Right ventricle myocardium superior (tissue), 1 donor: ENCODE results near the gene REPS2. TPM values are rescaled to one million over a fixed set of nuclear protein-coding genes. Genes with fewer than 3 reads are reported as not detected.

Source experiments
- ATAC-seq: fragments of 200-7000 bp; cut with Tn5 transposase; one replicate; pipeline ENCODE4 v1.9.1; 2020; ENCODE audit warnings: mild to moderate bottlenecking; ENCODE audit not compliant: poor library complexity
- DNase-seq: peaks from one replicate; pipeline ENCODE4 v3.0.0-alpha.2; 2020
- intact Hi-C: fragments of 100-400 bp; cut with DNase I; formaldehyde crosslinking; loops from one replicate; pipeline ENCODE4 v1.11.2; 2022
- long read RNA-seq: library from polyadenylated mRNA; unstranded; transcript quantifications from one replicate; pipeline ENCODE4 v2.0.0, GENCODE V29; 2021
- total RNA-seq: library from RNA; stranded (reverse); fragmentation: NEBNext Ultra II Directional; extraction: Animal tissue kit (Norgen Biotek cat#: 25700); gene quantifications from one replicate; pipeline ENCODE4 v1.2.1, GENCODE V29; 2021
- donor health status: DM: no; HTN: yes; CAD: no; lungs with severe emphysema.

Gene REPS2
- total RNA-seq: 11.3 TPM
- long read RNA-seq, partial matches to known transcripts: 0 of 6 reads
- long read RNA-seq, other reads (novel, unspliced or antisense): 6 of 6 reads

DNA sequence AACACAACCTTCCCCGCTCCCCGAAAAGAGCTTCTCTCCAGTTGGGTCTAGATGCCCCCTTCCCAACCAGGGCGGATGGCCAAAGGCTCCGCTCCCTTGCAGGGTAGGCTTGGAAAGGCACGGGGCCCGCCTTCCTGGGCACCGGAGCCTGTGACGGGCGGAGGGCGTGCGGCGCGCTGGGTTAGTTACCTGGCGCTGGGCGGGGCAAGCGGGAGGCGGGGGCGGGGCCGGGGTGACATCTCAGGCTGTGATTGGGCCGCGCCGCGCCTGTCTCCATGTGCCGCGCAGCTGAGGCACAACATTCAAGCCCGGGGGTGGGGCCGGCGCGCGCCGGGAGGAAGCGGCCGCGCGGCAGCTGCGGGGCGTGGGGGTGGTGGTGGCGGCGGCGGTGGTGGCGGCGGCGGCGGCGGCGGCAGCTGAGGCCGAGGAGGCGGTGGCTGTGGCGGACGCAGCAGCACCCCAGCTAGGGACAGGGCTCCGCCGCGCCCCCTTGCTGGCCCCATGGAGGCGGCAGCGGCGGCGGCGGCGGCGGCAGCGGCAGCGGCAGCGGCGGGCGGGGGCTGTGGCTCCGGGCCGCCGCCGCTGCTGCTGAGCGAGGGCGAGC is at the start of gene REPS2:
Gene REPS2 (plus strand): TSS at position 298 of the 604 bp plus-strand sequence. CDS start 204 bp downstream, at position 502.
- intact Hi-C loops: no loop called here
- ATAC-seq (peak; percentile 99), DNase-seq (peak; percentile 91)

DNA sequence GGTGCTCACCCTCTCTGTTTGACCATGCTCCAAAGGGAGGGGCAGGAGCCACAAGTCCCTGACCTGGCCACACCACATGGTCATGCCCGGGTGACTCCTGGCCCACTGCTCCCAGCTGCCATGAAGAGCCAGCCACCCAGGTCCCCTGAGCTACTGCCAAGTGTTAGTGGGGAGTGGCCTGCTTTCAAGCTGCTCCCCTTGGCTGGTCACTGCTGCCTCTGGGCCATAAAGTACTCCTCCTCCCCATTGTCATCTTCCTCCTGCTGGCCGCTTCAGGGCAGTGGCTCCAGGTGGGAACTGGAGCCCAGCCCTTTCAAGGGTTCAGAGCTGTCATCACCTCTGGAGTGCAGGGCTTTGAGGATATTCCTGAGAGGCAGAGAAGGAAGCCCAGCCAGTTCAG is 49.0 kb upstream of the REPS2 start:
- intact Hi-C loops: no loop called here
- ATAC-seq (no peak), DNase-seq (no peak)

DNA sequence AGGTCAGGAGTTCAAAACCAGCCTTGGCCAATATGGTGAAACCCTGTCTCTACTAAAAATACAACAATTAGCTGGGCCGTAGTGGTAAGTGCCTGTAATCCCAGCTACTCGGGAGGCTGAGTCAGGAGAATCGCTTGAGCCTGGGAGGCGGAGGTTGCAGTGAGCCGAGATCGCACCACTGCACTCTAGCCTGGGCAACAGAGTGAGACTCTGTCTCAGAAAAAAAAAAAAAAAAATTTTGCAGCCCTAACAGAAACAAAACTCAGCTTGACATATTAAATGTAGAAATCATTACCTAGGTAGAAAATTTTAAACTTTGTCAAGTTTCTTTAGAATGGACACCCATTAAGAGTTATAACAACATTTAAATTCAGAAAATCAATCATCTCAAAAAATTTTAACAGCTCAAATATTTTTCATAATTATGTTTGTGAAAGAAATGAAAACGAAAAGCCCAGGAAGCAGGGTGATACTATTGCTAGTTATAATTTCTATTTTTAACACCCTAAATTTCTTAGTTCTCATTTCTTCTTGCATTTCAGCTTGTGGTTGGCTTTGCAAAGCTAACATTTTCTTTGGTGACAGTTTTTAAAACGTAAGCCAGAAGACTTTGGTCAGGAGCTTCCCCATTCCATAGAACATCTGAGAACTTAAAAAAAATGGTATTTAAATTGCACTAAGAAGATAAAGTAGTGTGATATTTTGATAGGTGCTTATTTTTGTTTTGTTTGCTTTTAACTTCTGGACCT is 43.0 kb upstream of the REPS2 start:
- DNase-seq: no peak
- ATAC-seq: no peak
- intact Hi-C loops: no loop called here

DNA sequence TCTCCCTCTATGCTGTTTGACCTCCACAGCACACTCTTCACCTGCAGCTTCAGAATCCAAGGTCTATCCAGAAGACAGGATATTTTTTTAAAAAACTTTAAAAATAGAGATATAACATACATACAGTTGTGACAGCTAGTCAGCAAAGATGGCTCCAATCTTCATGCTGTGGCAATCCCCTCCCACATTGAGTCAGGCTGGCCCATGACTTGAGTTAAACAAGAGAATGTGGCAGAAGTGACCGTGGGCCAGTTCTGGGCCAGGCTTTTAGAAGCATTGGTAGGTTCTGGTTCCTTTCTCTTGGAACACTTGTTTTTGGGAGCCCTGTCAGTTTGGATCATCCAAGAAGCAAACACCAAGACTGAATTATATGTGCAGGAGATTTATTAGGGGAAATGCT is 36.1 kb upstream of the REPS2 start:
- DNase-seq: no peak
- intact Hi-C loops: no loop called here
- no peak for ATAC-seq

DNA sequence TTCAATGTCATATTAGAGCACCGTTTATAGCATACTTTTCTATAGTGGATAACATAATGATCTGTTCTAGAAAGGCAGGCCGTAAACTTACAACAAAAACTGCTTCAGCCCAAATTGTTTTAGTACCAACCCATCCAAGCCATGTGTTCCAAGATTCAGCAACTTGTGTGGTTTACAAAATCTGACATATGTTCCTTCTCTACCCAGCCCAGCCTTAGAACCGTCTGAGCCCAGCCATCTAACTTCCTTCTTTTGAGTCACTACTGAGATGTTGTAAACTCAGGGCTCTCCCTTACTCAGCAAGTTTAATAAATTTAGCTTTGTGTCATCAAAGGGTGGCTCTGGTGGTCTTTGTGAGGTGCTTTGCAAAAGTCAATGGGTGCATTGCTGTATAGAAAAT is 32.4 kb upstream of the REPS2 start:
- DNase-seq (no peak), ATAC-seq (peak; percentile 49)
- intact Hi-C loops: no loop called here

DNA sequence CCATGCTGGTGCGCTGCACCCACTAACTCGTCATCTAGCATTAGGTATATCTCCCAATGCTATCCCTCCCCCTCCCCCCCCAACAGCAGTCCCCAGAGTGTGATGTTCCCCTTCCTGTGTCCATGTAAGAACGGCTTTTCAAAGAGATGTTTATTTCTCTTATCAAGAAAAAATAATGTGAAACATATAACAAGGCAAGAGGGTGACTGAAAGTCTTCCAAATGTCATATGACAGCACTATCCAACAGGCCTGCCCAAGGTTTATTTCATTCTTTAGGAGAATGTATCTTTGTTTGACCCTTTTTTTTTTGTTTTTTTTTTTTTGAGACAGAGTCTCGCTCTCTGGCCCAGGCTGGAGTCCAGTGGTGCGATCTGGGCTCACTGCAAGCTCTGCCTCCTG is 29.9 kb upstream of the REPS2 start:
- no peak for ATAC-seq
- no peak for DNase-seq
- intact Hi-C loops: no loop called here

DNA sequence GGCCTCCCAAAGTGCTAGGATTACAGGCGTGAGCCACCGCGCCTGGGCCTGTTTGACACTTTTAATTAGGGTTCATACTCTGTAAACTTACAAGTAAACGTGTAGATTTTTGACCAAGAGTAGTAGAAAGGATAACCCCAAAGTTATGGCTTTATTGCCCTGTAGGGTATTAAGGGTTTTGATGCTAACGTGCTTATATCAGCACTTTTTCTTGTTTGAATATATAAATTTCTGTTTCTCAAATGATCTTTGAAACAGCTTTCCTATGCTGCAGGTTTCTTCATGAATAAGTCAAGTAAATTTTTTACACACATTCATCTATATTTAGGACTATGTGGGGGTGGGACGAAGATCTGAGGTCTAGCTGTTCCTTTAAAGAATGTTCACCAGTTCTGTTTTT is 29.3 kb upstream of the REPS2 start:
- intact Hi-C loops: no loop called here
- DNase-seq (no peak), ATAC-seq (no peak)

DNA sequence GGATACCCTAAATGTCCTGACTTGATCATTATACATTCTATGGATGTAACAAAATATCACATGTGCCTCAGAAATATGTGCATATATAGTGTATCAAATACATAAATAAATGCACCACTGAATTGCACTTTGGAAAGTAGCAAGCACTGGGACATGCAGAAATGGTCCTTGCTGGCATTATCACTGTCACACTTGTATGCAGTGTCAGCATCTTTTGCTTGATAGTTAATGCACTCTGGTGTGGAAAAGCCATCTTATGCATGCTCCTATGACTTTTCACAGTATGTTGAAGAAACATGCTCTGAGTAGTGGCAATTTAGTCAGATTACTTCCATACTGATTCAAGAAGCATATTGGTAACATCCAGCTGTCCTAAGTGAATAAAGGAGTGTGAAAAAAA is 27.5 kb upstream of the REPS2 start:
- intact Hi-C loops: no loop called here
- ATAC-seq: no peak
- no peak for DNase-seq

DNA sequence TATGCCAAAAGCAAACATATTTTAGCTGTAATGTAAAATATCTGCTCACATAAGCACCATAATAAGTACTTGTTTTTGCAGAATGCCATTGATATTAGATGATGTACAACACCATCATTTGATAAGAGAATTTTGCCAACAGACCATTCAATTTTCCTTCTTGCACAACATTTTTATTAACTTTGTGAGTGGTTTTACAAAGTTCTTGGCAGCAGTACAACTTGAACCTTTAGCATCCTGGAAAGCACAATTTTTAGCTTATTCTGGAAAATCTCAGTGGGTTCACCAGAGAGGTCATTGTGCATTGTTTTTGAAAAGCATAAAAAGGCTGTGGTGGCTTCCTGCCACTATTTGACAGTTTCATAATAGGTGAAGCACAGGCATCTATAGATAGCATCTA is 26.4 kb upstream of the REPS2 start:
- ATAC-seq: no peak
- intact Hi-C loops: no loop called here

DNA sequence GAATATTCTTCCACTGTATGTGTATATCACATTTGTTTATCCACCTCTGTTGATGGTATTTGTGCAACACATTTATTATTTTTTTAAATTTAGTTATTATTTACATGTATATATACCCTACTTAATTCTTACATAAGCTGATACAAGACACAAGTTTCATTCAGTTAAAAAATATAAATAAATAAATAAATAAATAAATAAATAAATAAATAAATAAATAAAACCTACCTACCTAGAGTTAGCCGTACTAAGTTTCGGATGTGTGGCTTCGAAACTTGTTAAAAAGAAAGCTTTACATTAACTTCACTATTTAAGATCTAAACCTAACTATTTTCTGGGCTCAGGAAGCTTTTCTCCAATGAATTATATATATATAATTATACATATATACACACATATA is 23.3 kb upstream of the REPS2 start:
- DNase-seq (no peak), ATAC-seq (no peak)
- intact Hi-C loops: no loop called here

More for the DNA sequence above, 26.4 kb upstream of the REPS2 start:
- DNase-seq: no peak

DNA sequence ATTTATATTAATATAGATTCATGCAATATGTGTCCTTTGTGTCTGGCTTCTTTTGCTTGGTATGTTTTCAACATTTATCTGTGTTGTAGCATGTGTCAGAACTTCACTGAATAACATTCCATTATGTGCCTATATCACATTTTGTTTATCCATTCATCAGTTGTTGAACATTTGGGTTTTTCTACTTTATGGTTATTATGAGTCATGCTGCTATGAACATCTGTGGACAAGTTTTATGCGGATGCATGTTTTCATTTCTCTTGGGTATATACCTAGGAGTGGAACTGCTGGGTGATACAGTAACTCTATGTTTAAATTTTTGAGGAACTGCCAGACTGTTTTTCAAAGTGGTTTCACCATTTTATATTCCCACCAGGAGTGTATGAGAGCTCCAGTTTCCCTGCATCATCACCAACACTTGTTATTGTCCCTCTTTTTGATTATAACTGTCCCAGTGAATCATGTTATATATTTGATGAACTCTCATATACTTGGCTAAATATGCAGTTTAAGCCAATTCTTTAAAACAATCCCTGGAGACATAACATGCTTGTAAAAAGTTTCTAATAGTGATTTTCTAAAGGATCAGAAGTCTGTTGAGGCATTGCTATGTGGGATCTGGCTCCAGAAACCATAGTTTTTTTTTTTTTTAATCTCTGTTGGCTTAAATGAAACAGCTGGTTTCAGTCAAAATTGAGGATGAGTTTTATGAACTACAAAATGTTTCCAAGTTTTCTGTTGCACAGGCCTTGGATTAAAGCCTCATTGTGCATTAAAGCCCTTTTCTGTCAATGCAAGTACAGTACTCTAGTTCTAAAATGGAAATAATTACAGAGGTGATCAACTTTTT is 21.6 kb upstream of the REPS2 start:
- intact Hi-C loops: no loop called here
- no peak for DNase-seq
- no peak for ATAC-seq

DNA sequence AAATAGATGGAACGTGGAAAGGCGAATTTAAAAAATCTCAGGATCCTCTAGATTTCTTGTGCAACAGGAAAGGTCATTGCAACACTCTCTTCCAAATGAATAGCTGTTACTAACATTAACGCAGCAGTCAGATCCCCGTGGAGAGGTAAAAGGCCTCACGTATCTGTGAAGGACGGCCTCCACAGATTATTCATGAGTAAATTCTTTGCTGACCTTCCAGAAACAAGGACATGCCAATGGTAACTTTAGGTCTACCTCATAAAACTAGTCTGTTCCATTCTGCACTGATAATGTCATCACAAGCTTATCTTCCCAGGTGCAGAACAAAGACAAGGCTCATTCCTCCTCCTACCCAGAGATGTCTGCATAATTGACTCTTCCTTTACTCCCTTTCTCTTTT is 16.1 kb upstream of the REPS2 start:
- intact Hi-C loops: no loop called here
- ATAC-seq (no peak), DNase-seq (no peak)

DNA sequence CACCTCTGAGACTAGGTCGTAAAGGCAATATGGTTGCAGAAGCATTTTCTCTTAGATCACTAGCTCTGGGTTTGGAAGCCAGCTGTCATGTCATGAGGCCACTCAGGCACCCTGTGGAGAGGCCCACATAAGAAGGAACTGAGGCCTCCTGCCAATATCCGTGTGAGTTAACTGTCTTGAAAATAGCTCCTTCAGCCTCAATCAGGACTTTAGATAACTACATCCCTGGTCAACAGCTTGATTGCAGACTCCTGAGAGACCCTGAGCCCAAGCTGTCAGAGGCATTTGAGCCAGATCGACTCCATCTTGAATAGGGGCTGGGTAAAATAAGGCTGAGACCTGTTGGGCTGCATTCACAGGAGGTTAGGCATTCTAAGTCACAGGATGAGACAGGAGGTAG is 15.1 kb upstream of the REPS2 start:
- DNase-seq: no peak

DNA sequence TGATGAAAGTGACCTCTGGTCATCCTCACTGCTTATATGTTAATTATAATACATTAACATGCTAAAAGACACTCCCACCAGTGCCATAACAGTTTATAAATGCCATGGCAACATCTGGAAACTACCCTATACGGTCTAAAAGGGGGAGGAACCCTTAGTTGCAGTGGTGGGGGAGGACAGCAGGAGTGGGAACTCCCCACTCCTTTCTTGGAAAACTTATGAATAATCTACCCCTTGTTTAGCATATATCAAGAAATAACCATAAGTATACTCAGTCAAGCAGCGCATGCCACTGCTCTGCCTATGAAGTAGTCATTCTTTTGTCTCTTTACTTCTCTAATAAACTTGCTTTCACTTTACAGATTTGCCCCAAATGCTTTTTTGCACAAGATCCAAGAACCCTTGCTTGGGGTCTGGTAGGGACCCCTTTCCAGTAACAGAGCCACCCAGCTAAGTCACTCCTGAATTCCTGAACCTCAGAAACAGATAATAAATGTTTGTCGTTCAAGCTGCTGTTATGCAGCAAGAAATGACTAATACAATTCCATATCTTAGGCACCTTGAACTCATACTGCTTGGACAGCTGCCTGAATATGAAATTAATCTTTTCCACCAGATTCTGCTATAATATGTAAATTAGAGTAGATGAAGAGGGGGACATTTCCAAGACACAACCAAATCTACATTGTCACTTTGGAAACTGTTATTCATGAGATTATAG is 14.4 kb upstream of the REPS2 start:
- ATAC-seq: no peak
- no peak for DNase-seq
- intact Hi-C loops: no loop called here

More for the DNA sequence above, 15.1 kb upstream of the REPS2 start:
- intact Hi-C loops: no loop called here
- ATAC-seq: no peak

DNA sequence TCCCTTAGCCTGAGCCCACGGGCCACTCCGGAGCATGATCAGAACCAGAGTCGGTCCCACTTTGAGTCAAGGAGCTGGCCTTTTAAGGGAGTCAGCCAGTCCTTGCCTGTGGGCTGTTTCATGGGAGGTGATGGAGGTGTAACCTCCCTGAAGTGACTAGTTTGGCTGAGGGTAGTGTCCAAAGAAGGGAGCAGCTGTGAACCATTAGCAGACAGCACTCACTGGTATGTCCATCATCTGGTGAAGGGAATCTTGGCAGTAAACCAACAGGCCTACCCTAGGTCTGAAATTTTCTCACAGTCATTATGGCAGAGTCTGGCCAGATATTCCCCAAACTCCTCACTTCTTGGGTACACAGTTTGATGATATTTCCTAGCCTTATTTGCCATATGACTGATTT is 12.3 kb upstream of the REPS2 start:
- intact Hi-C loops: no loop called here
- no peak for ATAC-seq

DNA sequence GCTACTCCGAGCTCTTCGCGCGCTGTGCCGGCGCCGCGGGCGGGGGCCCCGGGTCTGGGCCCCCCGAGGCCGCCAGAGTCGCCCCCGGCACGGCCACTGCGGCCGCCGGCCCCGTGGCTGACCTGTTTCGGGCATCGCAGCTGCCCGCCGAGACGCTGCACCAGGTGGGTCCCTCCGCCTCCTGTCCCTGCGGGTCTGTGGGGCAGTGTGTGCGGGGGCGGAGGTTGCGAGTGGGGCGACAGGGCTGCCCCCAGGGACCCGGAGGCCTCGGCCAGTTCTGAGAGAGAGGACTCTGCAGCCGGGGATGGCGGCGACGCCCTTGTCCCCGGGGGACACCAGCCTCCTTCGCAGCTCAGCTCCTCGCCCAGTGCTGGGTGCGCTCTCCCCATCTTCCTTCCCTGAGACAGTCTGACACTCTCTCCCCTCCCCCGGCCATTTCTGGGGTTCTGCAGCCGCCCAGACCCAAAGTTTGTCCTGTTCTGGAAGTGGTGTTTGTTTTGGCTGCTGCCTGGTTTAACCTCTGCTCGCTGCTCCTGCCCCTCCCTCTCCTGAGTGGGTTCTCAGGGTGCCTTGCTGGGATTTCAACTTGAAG is 609 bp downstream of the REPS2 start:
- intact Hi-C loops: no loop called here
- ATAC-seq (peak; percentile 31), DNase-seq (peak; percentile 40)

More for the DNA sequence above, 12.3 kb upstream of the REPS2 start:
- no peak for DNase-seq

DNA sequence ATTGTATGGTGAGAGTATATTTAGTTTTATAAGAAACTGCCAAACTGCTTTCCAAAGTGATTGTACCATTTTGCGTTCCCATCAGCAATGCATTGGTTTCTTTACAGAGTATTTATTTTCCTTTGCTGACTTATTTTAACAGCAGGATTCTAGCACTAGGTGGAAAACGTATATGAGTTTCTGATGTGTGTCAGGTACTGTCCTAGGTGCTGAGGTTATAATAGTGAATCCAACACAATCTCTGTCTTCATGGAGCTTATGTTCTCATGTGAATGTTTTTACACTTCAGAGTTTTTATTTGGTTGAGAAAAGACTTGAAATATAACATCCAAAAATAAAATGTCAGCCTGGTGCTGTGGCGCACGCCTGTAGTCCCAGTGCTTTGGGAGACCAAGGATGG is 4.0 kb downstream of the REPS2 start:
- ATAC-seq (no peak), DNase-seq (no peak)
- intact Hi-C loops: no loop called here

DNA sequence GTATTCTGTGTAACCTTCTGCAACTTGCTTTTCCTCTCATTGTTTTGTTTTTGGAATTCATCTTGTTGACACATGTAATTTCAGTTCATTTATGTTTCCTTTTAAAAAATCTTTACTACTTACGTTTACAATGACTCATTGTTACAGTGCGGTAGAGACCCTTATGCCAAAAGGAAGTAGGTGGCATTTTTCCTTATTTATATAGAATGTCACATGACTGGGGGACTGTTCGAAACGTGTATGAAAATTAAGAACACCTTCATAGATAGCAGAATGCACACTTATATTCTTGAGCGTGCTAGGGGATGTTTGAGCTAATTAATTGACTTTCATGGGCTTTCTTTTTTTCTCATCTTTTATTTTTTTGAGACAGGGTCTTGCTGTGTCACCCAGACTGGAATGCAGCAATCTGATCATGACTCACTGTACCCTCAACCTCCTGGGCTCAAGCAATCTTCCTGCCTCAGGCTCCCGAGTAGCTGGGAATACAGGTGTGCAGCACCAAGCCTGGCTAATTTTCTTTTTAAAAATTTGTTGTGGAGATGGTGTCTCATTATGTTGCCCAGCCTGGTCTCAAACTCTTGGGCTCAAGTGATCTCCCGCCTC is 7.3 kb downstream of the REPS2 start:
- ATAC-seq (no peak), DNase-seq (no peak)
- intact Hi-C loops: no loop called here
